WTC11 (cell line): ENCODE data around the gene RPS6KC1. TPM values are rescaled to one million over a fixed set of nuclear protein-coding genes. Genes with fewer than 3 reads are reported as not detected.

Experiments
- ATAC-seq: fragments of 200-7000 bp; cut with Tn5 transposase; 2 replicates; pipeline ENCODE4 v1.10.0; 2021; ENCODE audit warnings: mild to moderate bottlenecking, moderate library complexity
- CTCF ChIA-PET: fragments of 300-600 bp; sonication (Branson Sonifier 250); formaldehyde crosslinking; loops from one replicate; lab custom pipeline; 2021; ENCODE audit warnings: antibody characterized with exemption; lab: Charles Lee
- POLR2A ChIA-PET: fragments of 350-600 bp; sonication (Branson Sonifier 250); formaldehyde crosslinking; loops from one replicate; lab custom pipeline; 2021; ENCODE audit warnings: antibody characterized with exemption; lab: Charles Lee
- DNase-seq: peaks from one replicate; pipeline ENCODE4 v3.0.0; 2021; ENCODE audit warnings: low spot score
- H3K27ac Mint-ChIP-seq: 2 replicates; pipeline ENCODE4 v1.8.0; 2021; ENCODE audit warnings: mixed read lengths
- H3K27me3 Mint-ChIP-seq: 2 replicates; pipeline ENCODE4 v1.8.0; 2021; ENCODE audit warnings: low read depth, mild to moderate bottlenecking, moderate library complexity, mixed read lengths
- H3K36me3 Mint-ChIP-seq: 2 replicates; pipeline ENCODE4 v1.8.0; 2021; ENCODE audit warnings: mixed read lengths
- H3K4me1 Mint-ChIP-seq: 2 replicates; pipeline ENCODE4 v1.8.0; 2022; ENCODE audit warnings: mixed read lengths
- H3K4me3 Mint-ChIP-seq: 2 replicates; pipeline ENCODE4 v1.8.0; 2021; ENCODE audit warnings: mild to moderate bottlenecking, moderate library complexity, mixed read lengths
- H3K9me3 Mint-ChIP-seq: 2 replicates; pipeline ENCODE4 v1.8.0; 2021; ENCODE audit warnings: mixed read lengths
- AR ChIP-seq: fragments of 250-450 bp; sonication (Bioruptor Pico); IDR thresholded peaks from 2 replicates; pipeline ENCODE4 v1.9.0; 2021; ENCODE audit warnings: mild to moderate bottlenecking
- ARID4B ChIP-seq: sonication (generic); formaldehyde crosslinking; IDR thresholded peaks from 2 replicates; pipeline ENCODE4 v1.8.0; 2023; ENCODE audit warnings: missing genetic modification reagents, mild to moderate bottlenecking, borderline replicate concordance
- EMX1 ChIP-seq: fragments of 250-450 bp; sonication (Bioruptor Pico); IDR thresholded peaks from 2 replicates; pipeline ENCODE4 v1.8.0; 2021; ENCODE audit warnings: mild to moderate bottlenecking
- ETV6 ChIP-seq: sonication (generic); formaldehyde crosslinking; IDR thresholded peaks from 2 replicates; pipeline ENCODE4 v1.8.1; 2022; ENCODE audit warnings: mild to moderate bottlenecking, missing genetic modification reagents
- GABPB1 ChIP-seq: sonication (generic); formaldehyde crosslinking; IDR thresholded peaks from 2 replicates; pipeline ENCODE4 v1.8.1; 2023; ENCODE audit warnings: mild to moderate bottlenecking, missing genetic modification reagents
- NFATC4 ChIP-seq: fragments of 250-450 bp; sonication (Bioruptor Pico); IDR thresholded peaks from 2 replicates; pipeline ENCODE4 v1.9.0; 2021; ENCODE audit warnings: mild to moderate bottlenecking
- NFE2L1 ChIP-seq: sonication (generic); formaldehyde crosslinking; IDR thresholded peaks from 2 replicates; pipeline ENCODE4 v1.8.1; 2023; ENCODE audit warnings: missing genetic modification reagents
- NFYB ChIP-seq: sonication (generic); formaldehyde crosslinking; conservative IDR thresholded peaks from 2 replicates; pipeline ENCODE4 v1.8.0; 2022; ENCODE audit warnings: low read depth, missing genetic modification reagents
- NR3C1 ChIP-seq: sonication (generic); formaldehyde crosslinking; conservative IDR thresholded peaks from 2 replicates; pipeline ENCODE4 v1.8.1; 2023; ENCODE audit warnings: low read depth, mild to moderate bottlenecking, missing genetic modification reagents
- RORB ChIP-seq: fragments of 250-450 bp; sonication (Bioruptor Pico); IDR thresholded peaks from 2 replicates; pipeline ENCODE4 v1.9.0; 2021; ENCODE audit warnings: mild to moderate bottlenecking
- TEAD1 ChIP-seq: sonication (generic); formaldehyde crosslinking; IDR thresholded peaks from 2 replicates; pipeline ENCODE4 v1.8.0; 2022; ENCODE audit warnings: mild to moderate bottlenecking, missing genetic modification reagents
- ZSCAN18 ChIP-seq: fragments of 250-450 bp; sonication (Bioruptor Pico); IDR thresholded peaks from 2 replicates; pipeline ENCODE4 v2.1.2; 2022; ENCODE audit warnings: mild to moderate bottlenecking, moderate library complexity
- total RNA-seq: library from RNA; stranded (reverse); gene quantifications from 3 replicates; pipeline ENCODE4 v1.2.3, GENCODE V29; 2021
- TF ChIP-seq, protein P1 (sequence below): fragments of 250-450 bp; sonication (Bioruptor Pico); IDR thresholded peaks from 2 replicates; pipeline ENCODE4 v1.9.0; 2021; ENCODE audit warnings: mild to moderate bottlenecking
- TF ChIP-seq, protein P2 (sequence below): sonication (generic); formaldehyde crosslinking; IDR thresholded peaks from 2 replicates; pipeline ENCODE4 v1.8.1; 2023; ENCODE audit warnings: mild to moderate bottlenecking, missing genetic modification reagents, borderline replicate concordance
- TF ChIP-seq, protein P3 (sequence below): sonication (generic); formaldehyde crosslinking; IDR thresholded peaks from 2 replicates; pipeline ENCODE4 v1.8.1; 2022; ENCODE audit warnings: mild to moderate bottlenecking, missing genetic modification reagents, moderate library complexity, borderline replicate concordance
- TF ChIP-seq, protein P4 (sequence below): fragments of 250-450 bp; sonication (Bioruptor Pico); IDR thresholded peaks from 2 replicates; pipeline ENCODE4 v1.9.0; 2021; ENCODE audit warnings: mild to moderate bottlenecking, borderline replicate concordance

Gene RPS6KC1
- total RNA-seq, 1 experiment from 2014 or later = 17.4 TPM

- TF ChIP-seq, protein P1, sequence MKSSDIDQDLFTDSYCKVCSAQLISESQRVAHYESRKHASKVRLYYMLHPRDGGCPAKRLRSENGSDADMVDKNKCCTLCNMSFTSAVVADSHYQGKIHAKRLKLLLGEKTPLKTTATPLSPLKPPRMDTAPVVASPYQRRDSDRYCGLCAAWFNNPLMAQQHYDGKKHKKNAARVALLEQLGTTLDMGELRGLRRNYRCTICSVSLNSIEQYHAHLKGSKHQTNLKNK (CRISPR knock-in tag) = no peak
- TF ChIP-seq ETV6 (peak; percentile 65), RORB (CRISPR knock-in tag) (no peak), NFE2L1 (CRISPR knock-in tag) (no peak), NFATC4 (CRISPR knock-in tag) (no peak), AR (no peak), TEAD1 (peak; percentile 52; the same call in 1 of the 2 replicates), EMX1 (no peak), ARID4B (CRISPR knock-in tag) (peak; percentile 85; the same call in 1 of the 2 replicates), NFYB (CRISPR knock-in tag) (no peak)
- TF ChIP-seq, protein P2, sequence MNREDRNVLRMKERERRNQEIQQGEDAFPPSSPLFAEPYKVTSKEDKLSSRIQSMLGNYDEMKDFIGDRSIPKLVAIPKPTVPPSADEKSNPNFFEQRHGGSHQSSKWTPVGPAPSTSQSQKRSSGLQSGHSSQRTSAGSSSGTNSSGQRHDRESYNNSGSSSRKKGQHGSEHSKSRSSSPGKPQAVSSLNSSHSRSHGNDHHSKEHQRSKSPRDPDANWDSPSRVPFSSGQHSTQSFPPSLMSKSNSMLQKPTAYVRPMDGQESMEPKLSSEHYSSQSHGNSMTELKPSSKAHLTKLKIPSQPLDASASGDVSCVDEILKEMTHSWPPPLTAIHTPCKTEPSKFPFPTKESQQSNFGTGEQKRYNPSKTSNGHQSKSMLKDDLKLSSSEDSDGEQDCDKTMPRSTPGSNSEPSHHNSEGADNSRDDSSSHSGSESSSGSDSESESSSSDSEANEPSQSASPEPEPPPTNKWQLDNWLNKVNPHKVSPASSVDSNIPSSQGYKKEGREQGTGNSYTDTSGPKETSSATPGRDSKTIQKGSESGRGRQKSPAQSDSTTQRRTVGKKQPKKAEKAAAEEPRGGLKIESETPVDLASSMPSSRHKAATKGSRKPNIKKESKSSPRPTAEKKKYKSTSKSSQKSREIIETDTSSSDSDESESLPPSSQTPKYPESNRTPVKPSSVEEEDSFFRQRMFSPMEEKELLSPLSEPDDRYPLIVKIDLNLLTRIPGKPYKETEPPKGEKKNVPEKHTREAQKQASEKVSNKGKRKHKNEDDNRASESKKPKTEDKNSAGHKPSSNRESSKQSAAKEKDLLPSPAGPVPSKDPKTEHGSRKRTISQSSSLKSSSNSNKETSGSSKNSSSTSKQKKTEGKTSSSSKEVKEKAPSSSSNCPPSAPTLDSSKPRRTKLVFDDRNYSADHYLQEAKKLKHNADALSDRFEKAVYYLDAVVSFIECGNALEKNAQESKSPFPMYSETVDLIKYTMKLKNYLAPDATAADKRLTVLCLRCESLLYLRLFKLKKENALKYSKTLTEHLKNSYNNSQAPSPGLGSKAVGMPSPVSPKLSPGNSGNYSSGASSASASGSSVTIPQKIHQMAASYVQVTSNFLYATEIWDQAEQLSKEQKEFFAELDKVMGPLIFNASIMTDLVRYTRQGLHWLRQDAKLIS (CRISPR knock-in tag) = no peak
- TF ChIP-seq, protein P3, sequence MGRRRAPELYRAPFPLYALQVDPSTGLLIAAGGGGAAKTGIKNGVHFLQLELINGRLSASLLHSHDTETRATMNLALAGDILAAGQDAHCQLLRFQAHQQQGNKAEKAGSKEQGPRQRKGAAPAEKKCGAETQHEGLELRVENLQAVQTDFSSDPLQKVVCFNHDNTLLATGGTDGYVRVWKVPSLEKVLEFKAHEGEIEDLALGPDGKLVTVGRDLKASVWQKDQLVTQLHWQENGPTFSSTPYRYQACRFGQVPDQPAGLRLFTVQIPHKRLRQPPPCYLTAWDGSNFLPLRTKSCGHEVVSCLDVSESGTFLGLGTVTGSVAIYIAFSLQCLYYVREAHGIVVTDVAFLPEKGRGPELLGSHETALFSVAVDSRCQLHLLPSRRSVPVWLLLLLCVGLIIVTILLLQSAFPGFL = no peak
These were observed at the start of gene RPS6KC1 (continued) for GRCh38 chr1:213051127-213051880.

DNA sequence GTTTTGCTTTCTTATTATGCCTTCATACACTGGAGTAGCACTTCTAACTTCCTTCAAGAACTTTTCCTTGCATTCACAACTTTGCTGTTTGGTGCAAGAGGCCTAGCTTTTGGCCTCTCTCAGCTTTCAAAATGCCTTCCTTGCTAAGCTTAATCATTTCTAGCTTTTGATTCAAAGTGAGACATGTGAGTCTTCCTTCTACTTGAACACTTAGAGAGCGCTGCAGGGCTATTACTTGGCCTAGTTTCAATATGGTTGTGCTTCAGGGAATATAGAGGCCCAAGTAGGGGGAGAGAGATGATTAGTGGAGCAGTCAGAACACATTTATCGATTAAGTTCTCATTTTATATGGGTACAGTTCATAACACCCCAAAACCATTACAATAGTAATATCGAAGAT is 47.8 kb upstream of the RPS6KC1 start:
- no peak overlapping the region for H3K4me3 Mint-ChIP-seq
- ChIA-PET CTCF (no interaction called here), POLR2A (interaction anchor here (0.6 to 0.8 kb wide), 2 partner anchors 13 to 193 kb away, joined by 3 to 4 read pairs; no protein-coding TSS in a partner anchor)
- TF ChIP-seq GABPB1 (no peak), EMX1 (no peak), ZSCAN18 (CRISPR knock-in tag) (no peak), NR3C1 (CRISPR knock-in tag) (no peak)
- TF ChIP-seq, protein P4, sequence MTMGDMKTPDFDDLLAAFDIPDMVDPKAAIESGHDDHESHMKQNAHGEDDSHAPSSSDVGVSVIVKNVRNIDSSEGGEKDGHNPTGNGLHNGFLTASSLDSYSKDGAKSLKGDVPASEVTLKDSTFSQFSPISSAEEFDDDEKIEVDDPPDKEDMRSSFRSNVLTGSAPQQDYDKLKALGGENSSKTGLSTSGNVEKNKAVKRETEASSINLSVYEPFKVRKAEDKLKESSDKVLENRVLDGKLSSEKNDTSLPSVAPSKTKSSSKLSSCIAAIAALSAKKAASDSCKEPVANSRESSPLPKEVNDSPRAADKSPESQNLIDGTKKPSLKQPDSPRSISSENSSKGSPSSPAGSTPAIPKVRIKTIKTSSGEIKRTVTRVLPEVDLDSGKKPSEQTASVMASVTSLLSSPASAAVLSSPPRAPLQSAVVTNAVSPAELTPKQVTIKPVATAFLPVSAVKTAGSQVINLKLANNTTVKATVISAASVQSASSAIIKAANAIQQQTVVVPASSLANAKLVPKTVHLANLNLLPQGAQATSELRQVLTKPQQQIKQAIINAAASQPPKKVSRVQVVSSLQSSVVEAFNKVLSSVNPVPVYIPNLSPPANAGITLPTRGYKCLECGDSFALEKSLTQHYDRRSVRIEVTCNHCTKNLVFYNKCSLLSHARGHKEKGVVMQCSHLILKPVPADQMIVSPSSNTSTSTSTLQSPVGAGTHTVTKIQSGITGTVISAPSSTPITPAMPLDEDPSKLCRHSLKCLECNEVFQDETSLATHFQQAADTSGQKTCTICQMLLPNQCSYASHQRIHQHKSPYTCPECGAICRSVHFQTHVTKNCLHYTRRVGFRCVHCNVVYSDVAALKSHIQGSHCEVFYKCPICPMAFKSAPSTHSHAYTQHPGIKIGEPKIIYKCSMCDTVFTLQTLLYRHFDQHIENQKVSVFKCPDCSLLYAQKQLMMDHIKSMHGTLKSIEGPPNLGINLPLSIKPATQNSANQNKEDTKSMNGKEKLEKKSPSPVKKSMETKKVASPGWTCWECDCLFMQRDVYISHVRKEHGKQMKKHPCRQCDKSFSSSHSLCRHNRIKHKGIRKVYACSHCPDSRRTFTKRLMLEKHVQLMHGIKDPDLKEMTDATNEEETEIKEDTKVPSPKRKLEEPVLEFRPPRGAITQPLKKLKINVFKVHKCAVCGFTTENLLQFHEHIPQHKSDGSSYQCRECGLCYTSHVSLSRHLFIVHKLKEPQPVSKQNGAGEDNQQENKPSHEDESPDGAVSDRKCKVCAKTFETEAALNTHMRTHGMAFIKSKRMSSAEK (CRISPR knock-in tag) = no peak

More for the DNA sequence above, 47.8 kb upstream of the RPS6KC1 start:
- ATAC-seq (no peak), DNase-seq (no peak)
- H3K9me3 Mint-ChIP-seq = no peaks in the 10 kb centered on the region
- no peaks in the 10 kb centered on the region for H3K27me3 Mint-ChIP-seq
- peaks cover 7% of the 10 kb centered on the region for H3K4me1 Mint-ChIP-seq
- no peak overlapping the region for H3K27ac Mint-ChIP-seq
- peaks cover 53% of the 10 kb centered on the region for H3K36me3 Mint-ChIP-seq
